GM10248 (cell line): ENCODE measurements around the gene AMPD3.

Source experiments
- CTCF ChIA-PET: fragments of 300-600 bp; sonication (Branson Sonifier 250); formaldehyde crosslinking; extraction: SDS; loops from one replicate; lab custom pipeline; 2021; ENCODE audit warnings: antibody characterized with exemption; lab: Yijun Ruan, JAX
- POLR2A ChIA-PET: fragments of 350-650 bp; sonication (Branson Sonifier 250); formaldehyde crosslinking; extraction: SDS; loops from one replicate; lab custom pipeline; 2020; ENCODE audit warnings: antibody characterized with exemption; lab: Yijun Ruan, JAX
- DNase-seq: peaks from one replicate; pipeline ENCODE4 v3.0.0; 2012; ENCODE audit errors: extremely low spot score
- TF ChIP-seq, protein P1 (sequence below): IDR thresholded peaks from 2 replicates; pipeline ENCODE4 v1.5.1; 2012; ENCODE audit warnings: mild to moderate bottlenecking, low read depth; ENCODE audit errors: extremely low read depth, missing control alignments, control extremely low read depth

Gene AMPD3

GRCh38 chr11:10520562-10520961 lies 65.5 kb downstream of the AMPD3 start:
- DNase-seq, result no peak
- ChIA-PET CTCF (interaction anchor here (0.7 to 2.5 kb wide), 13 partner anchors 8 to 216 kb away, joined by 3 to 17 read pairs (median 4); partner anchors contain the start of gene RNF141), POLR2A (interaction anchor here (0.6 kb wide), 1 partner anchor 289 kb away, joined by 3 read pairs; no protein-coding TSS in a partner anchor)
- TF ChIP-seq, protein P1, sequence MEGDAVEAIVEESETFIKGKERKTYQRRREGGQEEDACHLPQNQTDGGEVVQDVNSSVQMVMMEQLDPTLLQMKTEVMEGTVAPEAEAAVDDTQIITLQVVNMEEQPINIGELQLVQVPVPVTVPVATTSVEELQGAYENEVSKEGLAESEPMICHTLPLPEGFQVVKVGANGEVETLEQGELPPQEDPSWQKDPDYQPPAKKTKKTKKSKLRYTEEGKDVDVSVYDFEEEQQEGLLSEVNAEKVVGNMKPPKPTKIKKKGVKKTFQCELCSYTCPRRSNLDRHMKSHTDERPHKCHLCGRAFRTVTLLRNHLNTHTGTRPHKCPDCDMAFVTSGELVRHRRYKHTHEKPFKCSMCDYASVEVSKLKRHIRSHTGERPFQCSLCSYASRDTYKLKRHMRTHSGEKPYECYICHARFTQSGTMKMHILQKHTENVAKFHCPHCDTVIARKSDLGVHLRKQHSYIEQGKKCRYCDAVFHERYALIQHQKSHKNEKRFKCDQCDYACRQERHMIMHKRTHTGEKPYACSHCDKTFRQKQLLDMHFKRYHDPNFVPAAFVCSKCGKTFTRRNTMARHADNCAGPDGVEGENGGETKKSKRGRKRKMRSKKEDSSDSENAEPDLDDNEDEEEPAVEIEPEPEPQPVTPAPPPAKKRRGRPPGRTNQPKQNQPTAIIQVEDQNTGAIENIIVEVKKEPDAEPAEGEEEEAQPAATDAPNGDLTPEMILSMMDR, result no peak

- no peak for DNase-seq
- POLR2A ChIA-PET, result no interaction called here
- TF ChIP-seq, protein P1, result no peak
- CTCF ChIA-PET, result no interaction called here
These were observed 67.2 kb downstream of the AMPD3 start for GRCh38 chr11:10522276-10522675.

DNA sequence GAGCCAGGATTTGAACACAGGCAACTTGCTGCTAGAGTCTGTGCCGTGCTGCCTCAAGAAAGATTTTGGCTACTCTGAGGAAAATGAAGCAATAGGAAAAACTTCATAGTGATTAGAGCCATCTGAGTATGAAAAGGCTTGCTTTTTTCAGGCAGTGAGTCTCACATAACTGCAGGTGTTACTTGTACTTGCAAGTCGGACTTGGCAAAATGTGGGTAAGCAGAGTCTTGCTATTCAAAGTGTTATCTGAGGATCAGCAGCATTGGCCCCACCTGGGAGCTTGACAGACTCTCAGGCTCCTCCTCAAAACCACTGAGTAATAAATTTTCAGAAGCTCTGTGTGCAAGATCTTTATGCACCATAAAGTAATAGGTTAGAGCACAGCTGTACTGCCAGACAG lies 67.9 kb downstream of the AMPD3 start:
- ChIA-PET CTCF (interaction anchor here (1.2 to 1.4 kb wide), 2 partner anchors 15 to 18 kb away, joined by 4 to 5 read pairs; partner anchors contain the start of gene RNF141), POLR2A (no interaction called here)
- no peak for DNase-seq
- TF ChIP-seq, protein P1, result no peak

- no peak for DNase-seq
- CTCF ChIA-PET, result no interaction called here
- TF ChIP-seq, protein P1, result no peak
- POLR2A ChIA-PET, result no interaction called here
These were observed 69.4 kb downstream of the AMPD3 start for GRCh38 chr11:10524471-10524870.

DNA sequence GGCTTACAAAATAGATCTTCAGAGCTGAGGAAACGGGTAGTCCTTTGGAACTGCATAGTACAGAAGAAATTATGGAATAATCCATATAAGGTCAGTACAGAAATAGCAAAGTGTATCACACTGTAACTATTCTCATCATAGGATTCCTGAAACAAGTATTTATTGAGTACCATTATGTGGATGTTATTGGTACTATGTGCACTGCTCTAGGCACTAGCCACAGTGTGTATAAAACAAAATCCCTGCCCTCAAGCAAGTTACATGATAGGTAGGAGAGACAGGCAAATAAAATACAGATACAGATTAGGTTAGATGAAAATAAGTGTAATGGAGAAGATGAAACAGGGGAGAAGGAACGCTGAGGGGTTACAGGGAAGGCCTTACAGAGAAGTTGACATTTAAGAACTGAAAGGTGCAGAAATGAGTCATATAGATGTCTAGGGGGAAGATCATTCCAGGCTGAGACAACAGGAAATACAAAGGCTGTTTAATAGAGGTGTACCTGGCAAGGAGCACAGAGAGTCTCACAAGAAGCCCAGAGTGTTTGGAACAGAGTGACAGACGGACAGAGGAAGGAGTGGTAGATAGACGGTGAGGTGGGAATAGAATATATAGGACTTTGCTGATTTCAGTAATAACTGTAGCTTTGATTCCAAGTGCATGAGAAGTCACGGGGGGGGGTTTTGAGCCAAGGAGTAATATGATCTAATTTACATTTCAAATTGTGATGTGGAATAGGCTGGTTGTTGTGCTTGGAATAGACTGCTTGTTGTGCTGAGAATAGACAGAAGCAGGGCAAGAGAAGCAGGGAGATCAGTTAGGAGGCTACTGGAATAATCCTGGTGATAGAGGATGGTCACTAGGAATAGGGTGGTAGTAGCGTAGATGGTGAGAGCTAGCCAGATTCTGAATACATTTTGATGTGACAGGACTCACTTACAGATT lies 72.2 kb downstream of the AMPD3 start:
- TF ChIP-seq, protein P1, result no peak
- CTCF ChIA-PET, result interaction anchor here (1.2 to 2.4 kb wide), 3 partner anchors 11 to 114 kb away, joined by 3 to 17 read pairs (median 4); partner anchors contain the start of gene RNF141
- POLR2A ChIA-PET, result no interaction called here
- peak; percentile 55 for DNase-seq

- TF ChIP-seq, protein P1, result no peak
- ChIA-PET CTCF (interaction anchor here (1.2 to 2.4 kb wide), 3 partner anchors 12 to 115 kb away, joined by 3 to 17 read pairs (median 4); partner anchors contain the start of gene RNF141), POLR2A (no interaction called here)
- DNase-seq, result no peak
These were observed 73.1 kb downstream of the AMPD3 start for GRCh38 chr11:10528121-10528520.
